Left ventricle myocardium inferior (tissue), 1 donor: ENCODE data around the gene TACO1. TPM values are rescaled to one million over a fixed set of nuclear protein-coding genes. Genes with fewer than 3 reads are reported as not detected.

Experiments
- DNase-seq: peaks from one replicate; pipeline ENCODE4 v3.0.0-alpha.2; 2020
- H3K27ac ChIP-seq: fragments of 200-600 bp; replicated peaks from 2 replicates; pipeline ENCODE4 v1.8.0; 2021
- H3K27me3 ChIP-seq: fragments of 200-600 bp; 2 replicates; pipeline ENCODE4 v1.8.0; 2021; ENCODE audit warnings: low read depth
- H3K36me3 ChIP-seq: fragments of 200-600 bp; 2 replicates; pipeline ENCODE4 v1.8.0; 2021
- H3K4me1 ChIP-seq: fragments of 200-600 bp; 2 replicates; pipeline ENCODE4 v1.8.0; 2021
- H3K4me3 ChIP-seq: fragments of 200-600 bp; 2 replicates; pipeline ENCODE4 v1.8.0; 2021; ENCODE audit warnings: mild to moderate bottlenecking, moderate library complexity
- H3K9me3 ChIP-seq: fragments of 200-600 bp; replicated peaks from 2 replicates; pipeline ENCODE4 v1.8.0; 2021
- CTCF ChIP-seq: fragments of 200-600 bp; IDR thresholded peaks from 2 replicates; pipeline ENCODE4 v1.8.0; 2021; ENCODE audit warnings: antibody characterized with exemption, mild to moderate bottlenecking, borderline replicate concordance
- intact Hi-C: fragments of 100-400 bp; cut with micrococcal nuclease; formaldehyde crosslinking; loops from one replicate; pipeline ENCODE4 v1.11.0; 2022
- total RNA-seq: library from RNA; stranded (reverse); fragmentation: NEBNext Ultra II Directional; extraction: Animal tissue kit (Norgen Biotek cat#: 25700); gene quantifications from one replicate; pipeline ENCODE4 v1.2.1, GENCODE V29; 2021
- donor health status: DM: no; HTN: yes; CAD: no; lungs with severe emphysema.

The TACO1 gene
- total RNA-seq, 1 donor from 2014 or later = 44.7 TPM

- peaks cover 23% of the 10 kb centered on the region for H3K4me1 ChIP-seq
- intact Hi-C loops = no loop called here
- no peak for DNase-seq
- no peaks in the 10 kb centered on the region for H3K27me3 ChIP-seq
- no peak for TF ChIP-seq CTCF
- H3K36me3 ChIP-seq = peaks cover 14% of the 10 kb centered on the region
- H3K4me3 ChIP-seq = no peak overlapping the region
- H3K9me3 ChIP-seq = no peaks in the 10 kb centered on the region
- H3K27ac ChIP-seq = no peak overlapping the region
Observed at GRCh38 chr17:63596856-63597586, 3.7 kb upstream of the TACO1 start.

- peaks cover 8% of the 10 kb centered on the region for H3K36me3 ChIP-seq
- H3K4me3 ChIP-seq = no peak overlapping the region
- H3K27ac ChIP-seq = no peak overlapping the region
- peaks cover 27% of the 10 kb centered on the region for H3K4me1 ChIP-seq
- no peak for TF ChIP-seq CTCF
- intact Hi-C loops = no loop called here
- H3K27me3 ChIP-seq = no peaks in the 10 kb centered on the region
- no peaks in the 10 kb centered on the region for H3K9me3 ChIP-seq
- DNase-seq = no peak
Observed at GRCh38 chr17:63598281-63598680, 2.4 kb upstream of the TACO1 start.

GRCh38 chr17:63601439-63602371 lies 1.0 kb downstream of the TACO1 start:
- no peaks in the 10 kb centered on the region for H3K27me3 ChIP-seq
- H3K27ac ChIP-seq = peak overlapping the region; percentile 94
- H3K4me1 ChIP-seq = peaks cover 27% of the 10 kb centered on the region
- no peak for DNase-seq
- TF ChIP-seq CTCF = no peak
- H3K4me3 ChIP-seq = peak overlapping the region; percentile 94
- intact Hi-C loops = no loop called here
- H3K36me3 ChIP-seq = peaks cover 39% of the 10 kb centered on the region
- no peaks in the 10 kb centered on the region for H3K9me3 ChIP-seq

GRCh38 chr17:63609816-63610573 lies 9.3 kb downstream of the TACO1 start:
- no peak for TF ChIP-seq CTCF
- Histone ChIP-seq H3K9me3 (no peaks in the 10 kb centered on the region), H3K27ac (no peak overlapping the region), H3K4me3 (no peak overlapping the region), H3K4me1 (no peaks in the 10 kb centered on the region), H3K36me3 (peaks cover 55% of the 10 kb centered on the region), H3K27me3 (no peaks in the 10 kb centered on the region)
- no peak for DNase-seq
- intact Hi-C loops = loop anchor here (5.0 kb wide), 1 partner anchor 183 kb away; no protein-coding TSS in a partner anchor

- H3K36me3 ChIP-seq = peaks cover 47% of the 10 kb centered on the region
- H3K27ac ChIP-seq = no peak overlapping the region
- intact Hi-C loops = loop anchor here (5.0 kb wide), 1 partner anchor 184 kb away; no protein-coding TSS in a partner anchor
- no peaks in the 10 kb centered on the region for H3K27me3 ChIP-seq
- H3K4me3 ChIP-seq = no peak overlapping the region
- H3K9me3 ChIP-seq = no peaks in the 10 kb centered on the region
- TF ChIP-seq CTCF = no peak
- no peak for DNase-seq
- no peaks in the 10 kb centered on the region for H3K4me1 ChIP-seq
Observed at GRCh38 chr17:63610854-63611253, 10.2 kb downstream of the TACO1 start.
